ENCODE results near the gene C8A. TPM values are rescaled to one million over a fixed set of nuclear protein-coding genes. Genes with fewer than 3 reads are reported as not detected.

Gene C8A
- total and polyA plus RNA-seq, 2 of the 13 experiments (the other 11 are each of a cell fraction or from before 2014, with no cell fraction given): 10.5 to 15.0 TPM

GRCh38 chr1:56931686-56932085 lies 77.1 kb downstream of the C8A start:
- POLR2A ChIA-PET: no interaction called here

More at GRCh38 chr1:56931686-56932085, 77.1 kb downstream of the C8A start:
- H2AFZ ChIP-seq (ENCODE audit: low read length): no peak overlapping the region
- no peak overlapping the region for H3K27ac ChIP-seq (ENCODE audit: extremely low read length, insufficient read depth, low read length)
- H3K79me2 ChIP-seq (ENCODE audit: insufficient read depth, low read length): no peaks in the 10 kb centered on the region
- H3K9me3 ChIP-seq (ENCODE audit: low read length): no peaks in the 10 kb centered on the region
- no peaks in the 10 kb centered on the region for H3K4me1 ChIP-seq (ENCODE audit: insufficient read depth, low read length)
- TF ChIP-seq AGO2 (optimal IDR thresholded peaks at IDR 0.05; ENCODE audit: low read depth, low read length) (no peak), ZNF629 (CRISPR knock-in tag; conservative IDR thresholded peaks at IDR 0.05) (no peak), IKZF1 (IDR thresholded peaks at IDR 0.05) (no peak), SRSF9 (IDR thresholded peaks at IDR 0.05; ENCODE audit: borderline replicate concordance, insufficient read depth, low read depth, low read length, poor library complexity, severe bottlenecking) (no peak), CC2D1A (CRISPR knock-in tag; IDR thresholded peaks at IDR 0.05) (no peak), MEIS1 (CRISPR knock-in tag; IDR thresholded peaks at IDR 0.05; ENCODE audit: borderline replicate concordance) (no peak), ZKSCAN8 (CRISPR knock-in tag; IDR thresholded peaks at IDR 0.05; ENCODE audit: borderline replicate concordance) (no peak), HOXA5 (CRISPR knock-in tag; IDR thresholded peaks at IDR 0.05) (no peak), ZNF24 (IDR thresholded peaks at IDR 0.05) (no peak), PAF1 (CRISPR knock-in tag; IDR thresholded peaks at IDR 0.05) (no peak), SNAPC4 (CRISPR knock-in tag; IDR thresholded peaks at IDR 0.05) (no peak), ZNF768 (CRISPR knock-in tag; IDR thresholded peaks at IDR 0.05) (no peak), PPARG (CRISPR knock-in tag; conservative IDR thresholded peaks at IDR 0.05) (no peak)
- in situ Hi-C loops (cut with HindIII; ENCODE audit: extremely low pct_ligation_motif_present, low pct_unique_long_range_greater_than_20kb) (no loop called here), intact Hi-C loops (cut with micrococcal nuclease; ENCODE audit: unreplicated experiment) (no loop called here)
- H3K4me3 ChIP-seq (replicated peaks in 1 of 3; ENCODE audit: insufficient read depth in 1 of 3, low read depth in 2 of 3, low read length in 3 of 3): no peak overlapping the region
- H3K36me3 ChIP-seq (replicated peaks in 1 of 2; ENCODE audit: control insufficient read depth in 1 of 2, insufficient read depth in 2 of 2, low read length in 2 of 2): no peaks in the 10 kb centered on the region
- DNase-seq (ENCODE audit: low spot score) (no peak), ATAC-seq (no peak), FAIRE-seq (no peak)
- no peaks in the 10 kb centered on the region for H3K27me3 ChIP-seq (ENCODE audit: control insufficient read depth in 1 of 2, insufficient read depth in 2 of 2, low read length in 2 of 2)
- H3K4me2 ChIP-seq (ENCODE audit: low read depth, low read length): no peak overlapping the region
- no peak overlapping the region for H3K9ac ChIP-seq (ENCODE audit: insufficient read depth, low read depth, low read length)
- H4K20me1 ChIP-seq (ENCODE audit: insufficient read depth, low read length): no peaks in the 10 kb centered on the region
- WGBS (ENCODE audit: low lambda C conversion rate): 97% methylated on average over 3 of the region's 3 CpGs
- no TSS peak for BruUV-seq (replicated peaks)
- CTCF ChIA-PET (ENCODE audit: low intra/inter-chr PET ratio, low total read pairs): no interaction called here

Measured in HepG2 (cell line).